Activated CD8-positive, alpha-beta memory T cell treated with anti-CD3 and anti-CD28 coated beads for 36 hours (primary cell): ENCODE results near the gene INO80. TPM values are rescaled to one million over a fixed set of nuclear protein-coding genes. Genes with fewer than 3 reads are reported as not detected.
"Not testable (repeated sequence)": the region's sequence is repeated elsewhere in the genome, so short reads cannot be mapped to it uniquely, and the experiment has no call there.

ENCODE experiments used
- CTCF ChIA-PET: fragments of 350-600 bp; sonication (Branson Sonifier 250); formaldehyde crosslinking; loops from one replicate; lab custom pipeline; 2021; ENCODE audit warnings: antibody characterized with exemption; lab: Charles Lee
- POLR2A ChIA-PET: fragments of 350-600 bp; sonication (Branson Sonifier 250); formaldehyde crosslinking; loops from one replicate; lab custom pipeline; 2021; ENCODE audit warnings: antibody characterized with exemption; lab: Charles Lee
- total RNA-seq, 2 experiments: library from RNA; stranded (reverse); gene quantifications; one replicate each; pipeline ENCODE4 v1.2.3, GENCODE V29; 2021

The INO80 gene
- total RNA-seq, 2 experiments from 2014 or later, result 27.3 to 29.2 TPM

GRCh38 chr15:40982855-40983254 lies 133.2 kb downstream of the INO80 start:
- CTCF ChIA-PET, result interaction anchor here (0.7 to 1.4 kb wide), 2 partner anchors 11 to 41 kb away, joined by 3 to 4 read pairs; no protein-coding TSS in a partner anchor
- POLR2A ChIA-PET, result no interaction called here

- ChIA-PET CTCF (interaction anchor here (0.6 kb wide), 1 partner anchor 102 kb away, joined by 3 read pairs; no protein-coding TSS in a partner anchor), POLR2A (no interaction called here)
Measured at GRCh38 chr15:40981186-40981585, 134.9 kb downstream of the INO80 start.

GRCh38 chr15:40978562-40978961 lies 137.5 kb downstream of the INO80 start:
- CTCF ChIA-PET, result no interaction called here

GRCh38 chr15:40978141-40978540 lies 137.9 kb downstream of the INO80 start:
- CTCF ChIA-PET, result no interaction called here

More at GRCh38 chr15:40978562-40978961, 137.5 kb downstream of the INO80 start:
- POLR2A ChIA-PET, result no interaction called here

GRCh38 chr15:40976819-40977218 lies 139.3 kb downstream of the INO80 start:
- POLR2A ChIA-PET, result no interaction called here
- CTCF ChIA-PET, result interaction anchor here (0.6 to 2.4 kb wide), 2 partner anchors 73 to 115 kb away, joined by 3 to 9 read pairs; no protein-coding TSS in a partner anchor

More at GRCh38 chr15:40978141-40978540, 137.9 kb downstream of the INO80 start:
- POLR2A ChIA-PET, result no interaction called here

- ChIA-PET POLR2A (no interaction called here), CTCF (interaction anchor here (1.0 to 2.4 kb wide), 2 partner anchors 33 to 71 kb away, joined by 3 to 9 read pairs; no protein-coding TSS in a partner anchor)
Measured at GRCh38 chr15:40974879-40975278, 141.2 kb downstream of the INO80 start.

- CTCF ChIA-PET, result interaction anchor here (0.7 to 2.2 kb wide), 2 partner anchors 27 to 74 kb away, joined by 4 to 7 read pairs; no protein-coding TSS in a partner anchor
- POLR2A ChIA-PET, result no interaction called here
Measured at GRCh38 chr15:40969363-40969762, 146.7 kb downstream of the INO80 start.

- CTCF ChIA-PET, result interaction anchor here (0.7 to 2.2 kb wide), 2 partner anchors 27 to 73 kb away, joined by 4 to 7 read pairs; no protein-coding TSS in a partner anchor
- POLR2A ChIA-PET, result interaction anchor here (0.6 kb wide), 1 partner anchor 128 kb away, joined by 3 read pairs; no protein-coding TSS in a partner anchor
Measured at GRCh38 chr15:40968290-40969085, 147.6 kb downstream of the INO80 start.

- ChIA-PET POLR2A (no interaction called here), CTCF (interaction anchor here (0.8 to 1.0 kb wide), 2 partner anchors 23 to 34 kb away, joined by 3 to 4 read pairs; no protein-coding TSS in a partner anchor)
Measured at GRCh38 chr15:40964634-40965033, 151.4 kb downstream of the INO80 start.

- ChIA-PET CTCF (interaction anchor here (0.8 to 1.0 kb wide), 2 partner anchors 22 to 33 kb away, joined by 3 to 4 read pairs; no protein-coding TSS in a partner anchor), POLR2A (no interaction called here)
Measured at GRCh38 chr15:40964006-40964405, 152.1 kb downstream of the INO80 start.

- ChIA-PET POLR2A (interaction anchor here (0.7 kb wide), 2 partner anchors 10 to 29 kb away, joined by 3 read pairs; partner anchors contain the start of gene CHAC1), CTCF (no interaction called here)
Measured at GRCh38 chr15:40963201-40963600, 152.9 kb downstream of the INO80 start.

- CTCF ChIA-PET, POLR2A ChIA-PET: not testable (repeated sequence)
Measured at GRCh38 chr15:40962317-40962716, 153.8 kb downstream of the INO80 start.

GRCh38 chr15:40961740-40962139 lies 154.3 kb downstream of the INO80 start:
- POLR2A ChIA-PET, CTCF ChIA-PET: not testable (repeated sequence)

- ChIA-PET CTCF (interaction anchor here (0.5 kb wide), 1 partner anchor 55 kb away, joined by 3 read pairs; no protein-coding TSS in a partner anchor), POLR2A (no interaction called here)
Measured at GRCh38 chr15:40960925-40961324, 155.2 kb downstream of the INO80 start.

GRCh38 chr15:40960151-40960885 lies 155.8 kb downstream of the INO80 start:
- ChIA-PET CTCF (no interaction called here), POLR2A (no interaction called here)

GRCh38 chr15:40959331-40960141 lies 156.5 kb downstream of the INO80 start:
- ChIA-PET POLR2A (no interaction called here), CTCF (no interaction called here)

GRCh38 chr15:40958723-40959122 lies 157.4 kb downstream of the INO80 start:
- CTCF ChIA-PET, result no interaction called here
- POLR2A ChIA-PET, result interaction anchor here (0.6 kb wide), 1 partner anchor 125 kb away, joined by 4 read pairs; no protein-coding TSS in a partner anchor

GRCh38 chr15:40958146-40958545 lies 157.9 kb downstream of the INO80 start:
- POLR2A ChIA-PET, result interaction anchor here (0.6 kb wide), 1 partner anchor 125 kb away, joined by 4 read pairs; no protein-coding TSS in a partner anchor
- CTCF ChIA-PET, result interaction anchor here (1.7 kb wide), 1 partner anchor 16 kb away, joined by 4 read pairs; no protein-coding TSS in a partner anchor
